ENCODE results near the gene TFB1M.
A peak's percentile ranks its signal among the peaks of the same experiment; 100 is the strongest.
"Not testable (repeated sequence)": the region's sequence is repeated elsewhere in the genome, so short reads cannot be mapped to it uniquely, and the experiment has no call there.

Gene TFB1M

GRCh38 chr6:155340464-155341129 is 26.3 kb upstream of the TFB1M start:
- peak; percentile 42 for TF ChIP-seq CTCF (IDR thresholded peaks at IDR 0.05; ENCODE audit: insufficient read depth, low read depth, low read length, missing control alignments)
- DNase-seq (ENCODE audit: low read depth) = peak; percentile 67

DNA sequence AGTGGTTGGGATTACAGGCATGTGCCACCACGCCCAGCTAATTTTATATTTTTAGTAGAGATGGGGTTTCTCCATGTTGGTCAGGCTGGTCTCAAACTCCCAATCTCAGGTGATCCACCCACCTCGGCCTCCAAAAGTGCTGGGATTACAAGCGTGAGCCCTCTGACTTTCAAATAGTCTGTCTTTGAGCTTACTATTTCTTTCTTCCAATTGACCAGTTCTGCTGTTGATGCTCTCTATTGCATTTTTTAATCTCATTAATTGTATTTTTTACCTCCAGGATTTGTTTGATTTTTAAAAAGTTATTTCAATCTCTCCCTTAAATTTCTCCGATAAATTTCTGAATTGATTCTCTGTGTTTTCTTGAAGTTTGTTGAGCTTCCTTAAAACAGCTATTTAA is 25.6 kb upstream of the TFB1M start:
- not testable (repeated sequence) for H3K4me3 ChIP-seq (ENCODE audit: low read depth, low read length); DNase-seq (ENCODE audit: low read depth)

More at GRCh38 chr6:155340464-155341129, 26.3 kb upstream of the TFB1M start:
- no peak overlapping the region for H3K4me3 ChIP-seq (ENCODE audit: low read depth, low read length)

DNA sequence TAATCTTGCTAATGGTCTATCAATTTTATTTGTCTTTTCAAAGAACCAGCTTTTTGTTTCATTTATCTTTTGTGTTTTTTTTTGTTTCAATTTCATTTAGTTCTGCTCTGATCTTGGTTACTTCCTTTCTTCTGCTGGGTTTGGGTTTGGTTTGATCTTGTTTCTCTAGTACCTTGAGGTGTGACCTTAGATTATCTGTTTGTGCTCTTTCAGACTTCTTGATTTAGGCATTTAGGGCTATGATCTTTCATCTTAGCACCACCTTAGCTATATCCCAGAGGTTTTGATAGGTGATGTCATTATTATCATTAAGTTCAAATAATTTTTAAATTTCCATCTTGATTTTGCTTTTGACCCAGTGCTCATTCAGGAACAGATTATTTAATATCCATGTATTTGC is 24.0 kb upstream of the TFB1M start:
- DNase-seq (ENCODE audit: low read depth) = not testable (repeated sequence)

DNA sequence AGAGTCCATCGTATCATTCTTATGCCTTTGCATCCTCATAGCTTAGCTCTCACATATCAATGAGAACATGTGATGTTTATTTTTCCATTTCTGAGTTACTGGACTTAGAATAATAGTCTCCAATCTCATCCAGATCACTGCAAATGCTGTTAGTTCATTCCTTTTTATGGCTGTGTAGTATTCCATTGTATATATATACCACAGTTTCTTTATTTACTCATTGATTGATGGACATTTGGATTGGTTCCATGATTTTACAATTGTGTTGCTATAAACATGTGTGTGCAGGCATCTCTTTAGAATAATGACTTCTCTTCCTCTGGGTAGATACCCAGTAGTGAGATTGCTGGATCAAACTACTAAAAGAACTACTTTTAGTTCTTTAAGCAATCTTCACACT is 21.0 kb upstream of the TFB1M start:
- DNase-seq (ENCODE audit: low read depth) = no peak
- no peak overlapping the region for H3K4me3 ChIP-seq (ENCODE audit: low read depth, low read length)
- no peak for TF ChIP-seq CTCF (IDR thresholded peaks at IDR 0.05; ENCODE audit: insufficient read depth, low read depth, low read length, missing control alignments)

More for the DNA sequence above, 24.0 kb upstream of the TFB1M start:
- H3K4me3 ChIP-seq (ENCODE audit: low read depth, low read length) = not testable (repeated sequence)

DNA sequence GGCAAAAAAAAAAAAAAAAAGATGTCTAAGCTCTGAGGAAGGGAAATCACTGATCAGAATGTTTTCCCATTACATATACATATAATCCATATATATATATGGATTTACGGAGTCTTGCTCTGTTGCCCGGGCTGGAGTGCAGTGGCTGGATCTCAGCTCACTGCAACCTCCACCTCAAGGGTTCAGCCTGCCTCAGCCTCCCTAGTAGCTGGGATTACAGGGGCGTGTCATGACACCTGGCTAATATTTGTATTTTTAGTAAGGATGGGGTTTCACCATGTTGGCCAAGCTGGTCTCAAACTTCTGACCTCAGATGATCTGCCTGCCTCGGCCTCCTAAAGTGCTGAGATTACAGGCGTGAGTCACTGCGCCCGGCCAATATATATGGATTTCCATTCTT is 19.8 kb upstream of the TFB1M start:
- peak overlapping the region; percentile 53 for H3K4me3 ChIP-seq (ENCODE audit: low read depth, low read length)
- DNase-seq (ENCODE audit: low read depth) = not testable (repeated sequence)

GRCh38 chr6:155333414-155333813 is 19.1 kb upstream of the TFB1M start:
- peak overlapping the region; percentile 53 for H3K4me3 ChIP-seq (ENCODE audit: low read depth, low read length)
- DNase-seq (ENCODE audit: low read depth) = peak; percentile 75
- no peak for TF ChIP-seq CTCF (IDR thresholded peaks at IDR 0.05; ENCODE audit: insufficient read depth, low read depth, low read length, missing control alignments)

GRCh38 chr6:155330922-155331321 is 16.6 kb upstream of the TFB1M start:
- DNase-seq (ENCODE audit: low read depth) = no peak
- TF ChIP-seq CTCF (IDR thresholded peaks at IDR 0.05; ENCODE audit: insufficient read depth, low read depth, low read length, missing control alignments) = no peak
- H3K4me3 ChIP-seq (ENCODE audit: low read depth, low read length) = no peak overlapping the region

GRCh38 chr6:155330133-155330734 is 15.9 kb upstream of the TFB1M start:
- no peak overlapping the region for H3K4me3 ChIP-seq (ENCODE audit: low read depth, low read length)
- DNase-seq (ENCODE audit: low read depth) = no peak
- TF ChIP-seq CTCF (IDR thresholded peaks at IDR 0.05; ENCODE audit: insufficient read depth, low read depth, low read length, missing control alignments) = no peak
